Right lobe of liver (tissue), 4 donors: ENCODE measurements around the gene ACOT7.

Source experiments
- CTCF ChIP-seq, 4 donors: fragments of 200-600 bp in 3 of 4; fragments of 450-650 bp in 1 of 4; IDR thresholded peaks; one replicate each; pipeline versions ENCODE4 v1.5.1 to v1.8.0; 2016 to 2022; ENCODE audit warnings: antibody characterized with exemption in 4 of 4, mild to moderate bottlenecking in 2 of 4
- POLR2A ChIP-seq: fragments of 450-650 bp; IDR thresholded peaks from one replicate; pipeline ENCODE4 v1.6.1; 2017; ENCODE audit warnings: antibody characterized with exemption, mild to moderate bottlenecking
- donor health status: DM: no; HTN: no; CAD: no.
- donor health status: DM: no; HTN: no; CAD: no.
- donor health status: DM: no; HTN: yes; CAD: no.

DNA sequence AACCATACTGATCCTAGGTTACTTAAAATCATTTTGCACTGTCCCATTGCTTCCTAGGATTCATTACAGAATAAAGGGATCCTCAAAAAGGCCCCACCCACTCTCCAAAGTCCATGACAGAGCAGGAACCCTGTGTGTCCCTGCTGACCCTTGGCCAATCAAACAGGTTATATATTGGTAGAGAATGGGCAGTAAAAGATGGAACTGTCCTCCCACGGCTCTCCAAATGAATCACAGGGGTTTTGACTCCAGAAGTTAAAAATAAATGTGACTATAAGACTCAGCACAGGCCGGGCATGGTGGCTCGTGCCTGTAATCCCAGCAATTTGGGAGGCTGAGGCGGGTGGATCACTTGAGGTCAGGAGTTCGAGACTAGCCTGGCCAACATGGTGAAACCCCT, 65.5 kb downstream of the ACOT7 start:
- TF ChIP-seq CTCF (IDR thresholded peaks at IDR 0.05) (no peak), POLR2A (no peak)
